ENCODE results near the gene LYPD3. TPM values are rescaled to one million over a fixed set of nuclear protein-coding genes. Genes with fewer than 3 reads are reported as not detected.

The LYPD3 gene
- total and polyA plus RNA-seq, 2 experiments from 2014 or later = 3.3 to 4.6 TPM

GRCh38 chr19:43483281-43483680 lies 17.9 kb upstream of the LYPD3 start (continued):
- no peak for TF ChIP-seq CTCF (conservative IDR thresholded peaks at IDR 0.05; ENCODE audit: low read depth in 2 of 2)
- no peak for TF ChIP-seq REST (IDR thresholded peaks at IDR 0.05; ENCODE audit: unreplicated experiment)
- TF ChIP-seq EZH2 (IDR thresholded peaks at IDR 0.05; ENCODE audit: low read depth, unreplicated experiment) = no peak

GRCh38 chr19:43482193-43482592 lies 16.8 kb upstream of the LYPD3 start:
- Mint-ChIP-seq H3K27me3 (ENCODE audit: insufficient read depth, low read depth, poor library complexity) (peaks cover 3% of the 10 kb centered on the region), H3K27ac (no peak overlapping the region), H3K36me3 (ENCODE audit: low read depth) (no peaks in the 10 kb centered on the region), H3K9me3 (no peaks in the 10 kb centered on the region), H3K4me3 (no peak overlapping the region), H3K4me1 (no peaks in the 10 kb centered on the region)
- H3F3A ChIP-seq (replicated peaks; ENCODE audit: low read depth) = no peaks in the 10 kb centered on the region
- ATAC-seq = no peak
- H3K4me3 ChIP-seq = no peak overlapping the region
- H4K20me1 ChIP-seq (replicated peaks; ENCODE audit: insufficient read depth) = no peaks in the 10 kb centered on the region
- no peaks in the 10 kb centered on the region for H3K9me2 ChIP-seq (ENCODE audit: insufficient read depth)
- DNase-seq (ENCODE audit: low spot score) = no peak
- H2AFZ ChIP-seq = no peak overlapping the region
- no peaks in the 10 kb centered on the region for H3K36me3 ChIP-seq (ENCODE audit: insufficient read depth)
- H3K79me2 ChIP-seq (replicated peaks; ENCODE audit: insufficient read depth) = no peaks in the 10 kb centered on the region
- no peaks in the 10 kb centered on the region for H3K4me1 ChIP-seq (ENCODE audit: insufficient read depth)
- H3K4me2 ChIP-seq = no peak overlapping the region
- H3K27ac ChIP-seq (ENCODE audit: low read depth) = no peak overlapping the region
- H3K27me3 ChIP-seq (ENCODE audit: insufficient read depth) = no peaks in the 10 kb centered on the region
- no peak for TF ChIP-seq ZNF462 (CRISPR knock-in tag; IDR thresholded peaks at IDR 0.05)
- TF ChIP-seq ZNF114 (CRISPR knock-in tag; IDR thresholded peaks at IDR 0.05) = no peak
- no peak for TF ChIP-seq STAT1 (IDR thresholded peaks at IDR 0.05; ENCODE audit: unreplicated experiment)
- no peak for TF ChIP-seq ETS1 (IDR thresholded peaks at IDR 0.05)
- TF ChIP-seq EZH2 (IDR thresholded peaks at IDR 0.05; ENCODE audit: low read depth, unreplicated experiment) = no peak
- no peak for TF ChIP-seq NANOG (IDR thresholded peaks at IDR 0.05; ENCODE audit: borderline replicate concordance)
- no peak for TF ChIP-seq POLR2AphosphoS5 (IDR thresholded peaks at IDR 0.05; ENCODE audit: low read depth)
- no peak for TF ChIP-seq ZNF331 (CRISPR knock-in tag; IDR thresholded peaks at IDR 0.05; ENCODE audit: low read depth)
- TF ChIP-seq JUNB (IDR thresholded peaks at IDR 0.05; ENCODE audit: unreplicated experiment) = no peak
- no peak for TF ChIP-seq EZH2phosphoT487 (IDR thresholded peaks at IDR 0.05; ENCODE audit: unreplicated experiment)
